GM21360 (cell line): ENCODE measurements around the gene NABP1.

Source experiments
- ATAC-seq: cut with Tn5 transposase; IDR thresholded peaks from one replicate; pipeline ENCODE4 v1.9.1; 2021; ENCODE audit warnings: mild to moderate bottlenecking, moderate library complexity; ENCODE audit not compliant: unreplicated experiment

The NABP1 gene

DNA sequence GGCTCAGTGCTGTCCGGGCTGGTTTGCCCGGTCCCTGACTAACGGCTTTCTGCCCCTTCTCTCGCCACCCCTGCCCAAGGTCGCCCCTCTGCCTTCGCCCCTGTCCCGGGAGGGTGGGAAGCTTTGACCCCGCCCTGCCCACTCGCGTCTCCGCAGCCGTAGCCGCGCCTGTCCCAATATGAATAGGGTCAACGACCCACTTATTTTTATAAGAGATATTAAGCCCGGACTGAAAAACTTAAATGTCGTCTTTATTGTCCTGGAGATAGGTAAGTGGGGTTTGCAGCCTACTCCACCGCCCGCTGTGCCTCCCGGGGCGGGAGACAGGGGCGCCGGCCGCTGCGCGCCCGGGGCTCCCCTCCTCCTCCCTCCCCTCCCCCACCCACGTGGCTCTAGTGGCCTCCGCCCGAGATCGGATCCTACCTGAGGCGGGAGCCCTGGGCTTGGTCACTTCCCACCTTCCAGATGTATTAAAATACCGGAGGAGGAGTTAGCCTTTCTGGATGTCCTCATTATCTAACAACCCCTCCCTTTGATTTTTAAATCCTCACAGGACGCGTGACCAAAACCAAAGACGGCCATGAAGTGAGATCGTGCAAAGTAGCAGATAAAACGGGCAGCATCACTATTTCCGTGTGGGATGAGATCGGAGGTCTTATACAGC, 633 bp downstream of the NABP1 start:
- peak; percentile 2 for ATAC-seq

- ATAC-seq = peak; percentile 33
Observed at GRCh38 chr2:191679818-191680600, 2.1 kb downstream of the NABP1 start.

GRCh38 chr2:191680639-191681038, 2.7 kb downstream of the NABP1 start:
- ATAC-seq = no peak

DNA sequence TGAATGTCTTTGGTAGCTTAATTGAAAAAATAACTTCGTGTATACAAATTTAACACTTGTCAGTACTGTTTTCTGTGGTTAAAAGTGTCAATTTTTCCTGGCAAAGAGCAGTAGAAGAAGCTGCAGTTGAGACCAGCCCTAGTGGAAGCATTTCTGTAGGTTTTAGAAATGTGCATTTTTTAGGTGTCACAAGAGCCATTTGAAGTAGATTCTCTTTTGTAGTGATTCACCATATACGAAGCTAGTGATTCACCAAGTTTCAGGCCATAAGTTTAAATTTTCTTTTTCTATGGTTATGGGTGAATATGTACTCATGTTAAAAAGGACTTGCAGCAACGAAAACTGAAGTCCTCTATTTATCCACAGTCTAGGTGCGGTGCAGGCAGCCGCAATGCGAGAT, 4.2 kb downstream of the NABP1 start:
- ATAC-seq = no peak

DNA sequence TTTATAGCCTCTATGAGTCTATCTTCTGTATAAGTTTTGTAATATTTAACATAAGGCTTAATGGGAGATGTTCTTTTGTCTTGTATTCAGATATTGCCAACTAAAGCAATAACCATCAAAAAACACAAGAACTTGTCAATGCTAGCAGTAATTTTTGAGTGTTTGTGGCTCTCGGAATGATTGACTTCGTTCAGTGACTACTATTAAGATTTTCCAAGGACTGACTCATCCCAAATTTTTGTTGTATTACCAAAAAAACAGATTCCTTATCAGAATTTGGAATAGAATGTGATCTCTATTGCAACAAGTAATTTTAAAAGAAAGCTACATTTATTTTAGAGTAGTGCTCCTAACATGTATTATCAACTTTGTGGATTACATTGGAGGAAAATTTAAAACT, 8.1 kb downstream of the NABP1 start:
- no peak for ATAC-seq

- no peak for ATAC-seq
Observed at GRCh38 chr2:191686729-191687128, 8.8 kb downstream of the NABP1 start.

DNA sequence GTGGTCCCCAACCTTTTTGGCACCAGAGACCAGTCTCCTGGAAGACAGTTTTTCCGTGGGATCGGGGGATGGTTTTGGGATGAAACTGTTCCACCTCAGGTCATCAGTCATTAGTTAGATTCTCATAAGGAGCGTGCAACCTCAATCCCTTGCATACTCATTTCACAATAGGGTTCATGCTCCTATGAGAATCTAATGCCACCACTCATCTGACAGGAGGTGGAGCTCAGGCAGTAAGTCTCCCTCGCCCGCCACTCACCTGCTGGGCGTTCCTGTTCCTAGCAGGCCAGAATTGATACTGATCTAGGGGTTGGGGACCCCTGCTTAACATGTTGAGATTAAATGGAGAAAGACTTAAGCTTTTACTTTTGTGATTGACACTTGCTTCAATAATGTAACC, 9.9 kb downstream of the NABP1 start:
- no peak for ATAC-seq

DNA sequence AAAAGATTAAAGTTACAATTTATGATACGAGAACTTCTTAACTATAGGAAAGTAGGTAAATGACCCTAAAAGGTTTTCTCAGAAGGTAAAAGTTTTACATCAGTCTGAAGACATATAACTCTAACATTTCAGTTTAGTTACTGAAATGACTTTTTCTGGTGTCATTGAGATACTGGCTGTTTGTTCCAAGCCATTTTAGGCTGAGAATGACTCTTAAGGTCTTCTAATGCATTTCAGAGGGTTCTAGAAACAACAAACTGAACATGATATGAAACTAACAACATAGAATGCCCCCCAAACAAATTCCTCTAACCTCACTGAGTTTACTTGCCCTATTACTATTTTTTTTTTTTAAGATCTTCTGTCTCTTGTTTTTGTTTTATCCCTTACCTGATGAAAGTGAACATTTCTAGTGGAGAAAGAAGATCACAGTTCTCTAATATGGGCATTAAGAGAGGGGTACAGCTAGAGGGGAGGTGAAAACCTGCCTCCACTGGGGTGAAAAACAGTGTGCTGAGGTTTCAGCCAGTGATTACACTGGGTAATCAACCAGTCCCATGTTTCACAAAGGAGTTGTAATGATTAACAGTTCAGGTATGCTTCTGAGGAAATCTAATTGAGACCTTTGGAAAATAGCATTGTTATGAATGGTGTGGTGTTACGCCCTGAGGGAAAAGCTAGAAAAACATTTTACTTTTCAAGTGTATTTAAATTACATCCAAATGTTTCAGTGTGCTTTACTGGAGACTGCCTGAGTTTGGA, 11.2 kb downstream of the NABP1 start:
- ATAC-seq = no peak

- no peak for ATAC-seq
Observed at GRCh38 chr2:191690327-191690726, 12.4 kb downstream of the NABP1 start.

- ATAC-seq = peak; percentile 77
Observed at GRCh38 chr2:191691016-191691735, 13.2 kb downstream of the NABP1 start.

DNA sequence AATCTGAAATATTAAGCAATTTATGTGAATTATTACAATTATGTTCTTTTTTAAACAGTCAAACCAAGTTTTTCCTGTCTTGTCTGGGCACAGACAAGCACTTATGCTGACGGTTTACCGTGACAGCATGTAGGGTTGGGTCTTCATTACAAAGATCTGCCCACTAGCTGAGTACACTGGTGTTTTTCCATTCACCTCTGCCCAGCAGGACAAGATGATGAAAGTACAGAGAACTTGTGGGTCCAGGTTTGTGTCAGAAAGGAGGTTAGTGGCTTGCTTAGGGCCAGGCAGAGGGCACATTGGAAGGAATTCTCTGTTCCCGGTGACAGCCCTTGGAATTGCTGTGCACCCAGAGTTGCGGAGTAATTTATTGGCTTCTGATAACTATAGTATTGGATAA, 14.0 kb downstream of the NABP1 start:
- no peak for ATAC-seq

GRCh38 chr2:191692502-191693115, 14.7 kb downstream of the NABP1 start:
- no peak for ATAC-seq

DNA sequence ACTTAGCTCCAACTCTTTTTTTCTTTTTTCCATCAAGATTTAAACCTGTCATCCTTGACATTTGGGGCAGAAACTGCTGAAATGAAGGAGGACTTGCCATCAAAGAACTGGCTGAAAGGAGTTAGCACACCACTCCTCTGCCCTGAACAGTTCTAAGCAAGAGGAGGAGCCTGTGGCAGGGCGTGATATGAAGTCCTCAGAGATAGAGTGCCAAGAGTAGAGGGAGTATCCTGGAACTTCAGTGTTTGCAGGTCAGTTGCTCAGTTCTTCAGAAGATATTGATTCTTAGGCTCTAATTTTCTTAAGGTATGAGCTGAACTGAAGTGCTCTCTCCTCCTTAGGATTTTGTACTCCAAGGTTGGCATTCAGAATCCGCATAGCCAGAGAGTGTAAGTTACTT, 15.2 kb downstream of the NABP1 start:
- no peak for ATAC-seq

DNA sequence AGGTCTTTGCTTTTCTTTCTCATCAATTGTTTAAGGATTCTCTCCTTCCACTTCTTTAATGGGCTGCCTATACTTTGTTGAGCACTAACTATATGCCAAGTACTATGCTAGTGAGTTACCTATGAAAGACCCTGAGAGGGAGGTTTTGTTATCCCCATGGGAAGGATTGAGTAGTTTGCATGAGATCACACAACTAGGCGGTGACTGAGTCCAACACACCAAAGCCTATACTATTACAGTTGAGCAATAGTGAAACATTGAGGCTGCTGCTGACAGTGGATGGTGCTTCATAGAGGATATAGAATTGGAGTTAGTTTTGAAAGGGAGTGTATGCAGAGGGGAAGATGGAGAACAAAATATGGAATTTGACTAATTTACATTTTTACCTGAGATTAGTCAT, 15.8 kb downstream of the NABP1 start:
- ATAC-seq = peak; percentile 54

DNA sequence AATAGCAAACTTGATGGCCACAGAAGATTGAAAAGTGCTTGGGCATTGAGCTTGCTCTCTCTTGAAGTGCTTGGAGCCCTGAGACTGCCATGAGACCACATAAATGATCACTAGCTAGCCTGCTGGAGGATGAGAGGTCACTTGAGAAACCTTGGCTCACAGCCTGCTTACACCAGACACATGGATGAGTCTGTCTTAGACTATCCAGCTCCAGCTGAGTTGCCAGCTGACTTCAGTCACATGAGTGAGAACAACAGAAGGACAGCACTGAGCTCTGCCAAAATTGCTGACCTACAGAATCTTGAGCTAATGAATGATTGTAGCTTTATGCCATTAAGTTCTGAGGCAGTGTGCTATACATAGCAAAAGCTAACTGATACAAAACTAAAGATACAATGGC, 18.1 kb downstream of the NABP1 start:
- ATAC-seq = no peak

- no peak for ATAC-seq
Observed at GRCh38 chr2:191696966-191697365, 19.0 kb downstream of the NABP1 start.

DNA sequence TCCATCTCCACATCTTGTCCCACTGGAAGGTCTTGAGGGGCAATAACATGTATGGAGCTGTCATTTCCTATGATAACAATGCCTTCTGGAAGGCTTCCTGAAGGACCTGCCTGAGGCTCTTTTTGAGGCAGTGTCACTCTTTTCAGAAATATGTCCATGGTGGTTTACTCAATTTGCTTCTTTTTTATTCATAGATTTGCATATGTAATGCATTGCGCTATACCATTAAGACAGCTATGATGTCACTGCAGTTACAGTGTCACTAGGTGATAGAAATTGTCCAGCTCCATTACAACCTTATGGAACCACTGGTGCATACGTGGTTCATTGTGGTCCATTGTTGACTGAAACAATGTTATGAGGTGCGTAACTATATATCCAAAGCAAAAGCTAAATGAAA, 19.9 kb downstream of the NABP1 start:
- ATAC-seq = no peak

GRCh38 chr2:191699341-191699945, 21.5 kb downstream of the NABP1 start:
- no peak for ATAC-seq

- no peak for ATAC-seq
Observed at GRCh38 chr2:191701029-191701428, 23.1 kb downstream of the NABP1 start.

GRCh38 chr2:191701696-191702095, 23.8 kb downstream of the NABP1 start:
- no peak for ATAC-seq
